Mesendoderm (in vitro differentiated cells): Measurements from ENCODE around the gene METTL21C.

Experiments used
- DNase-seq: peaks from one replicate; pipeline ENCODE4 v3.0.0; 2013
- H2AK5ac ChIP-seq: 2 replicates; pipeline ENCODE4 v1.6.1; 2013; ENCODE audit warnings: low read length, inconsistent platforms
- H2BK120ac ChIP-seq: 2 replicates; pipeline ENCODE4 v1.6.1; 2013; ENCODE audit warnings: low read depth, mild to moderate bottlenecking, low read length, moderate library complexity, mixed read lengths
- H2BK15ac ChIP-seq: replicated peaks from 2 replicates; pipeline ENCODE4 v1.6.1; 2013; ENCODE audit warnings: low read depth, mild to moderate bottlenecking, moderate library complexity
- H2BK5ac ChIP-seq: 2 replicates; pipeline ENCODE4 v1.6.1; 2013; ENCODE audit warnings: low read length, inconsistent platforms
- H3K18ac ChIP-seq: 2 replicates; pipeline ENCODE4 v1.6.1; 2013; ENCODE audit warnings: mild to moderate bottlenecking, low read length, mixed read lengths
- H3K23ac ChIP-seq: one replicate; pipeline ENCODE4 v1.6.1; 2013; ENCODE audit warnings: low read length
- H3K27ac ChIP-seq: 2 replicates; pipeline ENCODE4 v1.5.1; 2013; ENCODE audit warnings: low read depth, mild to moderate bottlenecking, inconsistent platforms, low read length, moderate library complexity
- H3K27me3 ChIP-seq: 2 replicates; pipeline ENCODE4 v1.6.1; 2013; ENCODE audit warnings: low read length, control low read depth, mild to moderate bottlenecking, inconsistent platforms; ENCODE audit not compliant: insufficient read depth, poor library complexity
- H3K36me3 ChIP-seq: 2 replicates; pipeline ENCODE4 v1.6.1; 2013; ENCODE audit warnings: low read length, inconsistent platforms; ENCODE audit not compliant: control insufficient read depth, insufficient read depth
- H3K4ac ChIP-seq: one replicate; pipeline ENCODE4 v1.6.1; 2013; ENCODE audit warnings: low read depth, mild to moderate bottlenecking, low read length, moderate library complexity
- H3K4me1 ChIP-seq: 2 replicates; pipeline ENCODE4 v1.6.1; 2013; ENCODE audit warnings: low read depth, low read length, inconsistent platforms; ENCODE audit not compliant: control insufficient read depth
- H3K4me2 ChIP-seq: 2 replicates; pipeline ENCODE4 v1.6.1; 2013; ENCODE audit warnings: low read length
- H3K4me3 ChIP-seq: 2 replicates; pipeline ENCODE4 v1.5.1; 2013; ENCODE audit warnings: mild to moderate bottlenecking, low read length
- H3K56ac ChIP-seq: one replicate; pipeline ENCODE4 v1.6.1; 2013; ENCODE audit warnings: low read length
- H3K79me1 ChIP-seq: 2 replicates; pipeline ENCODE4 v1.6.1; 2013; ENCODE audit warnings: low read length, inconsistent platforms
- H3K79me2 ChIP-seq: 2 replicates; pipeline ENCODE4 v1.6.1; 2013; ENCODE audit warnings: mild to moderate bottlenecking, low read length; ENCODE audit not compliant: control insufficient read depth, insufficient read depth
- H3K9ac ChIP-seq: 2 replicates; pipeline ENCODE4 v1.6.1; 2013; ENCODE audit warnings: low read length, inconsistent platforms
- H4K5ac ChIP-seq: one replicate; pipeline ENCODE4 v1.6.1; 2013; ENCODE audit warnings: low read length
- H4K8ac ChIP-seq: one replicate; pipeline ENCODE4 v1.6.1; 2013; ENCODE audit warnings: low read depth, mild to moderate bottlenecking, control low read depth, low read length, moderate library complexity
- WGBS: extraction: QIAGEN DNeasy Blood & Tissue Kit; methylation state at CpG from one replicate; pipeline ENCODE4 v1.1.7; 2013; ENCODE audit warnings: low lambda C conversion rate, missing lambda C conversion rate; ENCODE audit not compliant: insufficient coverage; ENCODE audit errors: extremely low coverage; 5-methylcytosine and 5-hydroxymethylcytosine counted together

Gene METTL21C

GRCh38 chr13:102680842-102681740 lies 13.8 kb downstream of the METTL21C start:
- H2BK120ac ChIP-seq: no peak overlapping the region
- H3K79me1 ChIP-seq: no peaks in the 10 kb centered on the region
- H3K4me2 ChIP-seq: no peak overlapping the region
- H3K56ac ChIP-seq: no peak overlapping the region
- H3K27me3 ChIP-seq: no peaks in the 10 kb centered on the region
- H4K5ac ChIP-seq: no peak overlapping the region
- no peaks in the 10 kb centered on the region for H3K4me1 ChIP-seq
- H3K4me3 ChIP-seq: no peak overlapping the region
- no peak overlapping the region for H2BK5ac ChIP-seq
- no peak overlapping the region for H3K27ac ChIP-seq
- H3K4ac ChIP-seq: no peak overlapping the region
- WGBS: no CpG with 5 or more reads among the region's 5 CpGs
- no peak overlapping the region for H2BK15ac ChIP-seq
- no peaks in the 10 kb centered on the region for H3K79me2 ChIP-seq
- DNase-seq: no peak
- H3K23ac ChIP-seq: no peak overlapping the region
- peaks cover 2% of the 10 kb centered on the region for H3K36me3 ChIP-seq
- H3K9ac ChIP-seq: no peak overlapping the region
- no peak overlapping the region for H2AK5ac ChIP-seq
- no peak overlapping the region for H3K18ac ChIP-seq
- no peak overlapping the region for H4K8ac ChIP-seq

GRCh38 chr13:102680133-102680717 lies 14.6 kb downstream of the METTL21C start:
- no peak overlapping the region for H2BK120ac ChIP-seq
- H3K79me1 ChIP-seq: no peaks in the 10 kb centered on the region
- peaks cover 2% of the 10 kb centered on the region for H3K36me3 ChIP-seq
- no peak overlapping the region for H4K5ac ChIP-seq
- no peak overlapping the region for H3K4me2 ChIP-seq
- WGBS: no CpG with 5 or more reads among the region's 4 CpGs
- no peak overlapping the region for H2BK5ac ChIP-seq
- no peaks in the 10 kb centered on the region for H3K79me2 ChIP-seq
- H2BK15ac ChIP-seq: no peak overlapping the region
- H3K27ac ChIP-seq: no peak overlapping the region
- H3K23ac ChIP-seq: no peak overlapping the region
- H3K18ac ChIP-seq: no peak overlapping the region
- H3K4me3 ChIP-seq: no peak overlapping the region
- no peak overlapping the region for H3K9ac ChIP-seq
- no peak overlapping the region for H3K4ac ChIP-seq
- H3K27me3 ChIP-seq: no peaks in the 10 kb centered on the region
- H4K8ac ChIP-seq: no peak overlapping the region
- H2AK5ac ChIP-seq: no peak overlapping the region
- DNase-seq: no peak
- no peaks in the 10 kb centered on the region for H3K4me1 ChIP-seq
- no peak overlapping the region for H3K56ac ChIP-seq

GRCh38 chr13:102679449-102680132 lies 15.3 kb downstream of the METTL21C start:
- Histone ChIP-seq H3K36me3 (peaks cover 2% of the 10 kb centered on the region), H3K18ac (no peak overlapping the region), H3K27me3 (no peaks in the 10 kb centered on the region), H2BK15ac (no peak overlapping the region), H2AK5ac (no peak overlapping the region), H4K5ac (no peak overlapping the region), H3K4me1 (no peaks in the 10 kb centered on the region), H3K4me3 (no peak overlapping the region), H2BK120ac (no peak overlapping the region), H3K79me2 (no peaks in the 10 kb centered on the region), H2BK5ac (no peak overlapping the region), H3K9ac (no peak overlapping the region), H3K4ac (no peak overlapping the region), H3K56ac (no peak overlapping the region), H3K27ac (no peak overlapping the region), H3K23ac (no peak overlapping the region), H3K4me2 (no peak overlapping the region), H3K79me1 (no peaks in the 10 kb centered on the region), H4K8ac (no peak overlapping the region)
- WGBS: no CpG with 5 or more reads among the region's 3 CpGs
- no peak for DNase-seq

GRCh38 chr13:102678339-102679107 lies 16.3 kb downstream of the METTL21C start:
- no peaks in the 10 kb centered on the region for H3K79me2 ChIP-seq
- no peaks in the 10 kb centered on the region for H3K4me1 ChIP-seq
- no peak overlapping the region for H3K4ac ChIP-seq
- H2BK120ac ChIP-seq: no peak overlapping the region
- H3K27me3 ChIP-seq: no peaks in the 10 kb centered on the region
- no peak overlapping the region for H3K23ac ChIP-seq
- H3K4me3 ChIP-seq: no peak overlapping the region
- no peak overlapping the region for H3K27ac ChIP-seq
- H3K36me3 ChIP-seq: peaks cover 2% of the 10 kb centered on the region
- no peak overlapping the region for H3K56ac ChIP-seq
- no peak overlapping the region for H4K5ac ChIP-seq
- no peak for DNase-seq
- WGBS: no CpG with 5 or more reads among the region's 5 CpGs
- H3K9ac ChIP-seq: no peak overlapping the region
- no peak overlapping the region for H3K4me2 ChIP-seq
- H3K79me1 ChIP-seq: no peaks in the 10 kb centered on the region
- no peak overlapping the region for H3K18ac ChIP-seq
- H2AK5ac ChIP-seq: no peak overlapping the region
- no peak overlapping the region for H4K8ac ChIP-seq
- no peak overlapping the region for H2BK5ac ChIP-seq
- no peak overlapping the region for H2BK15ac ChIP-seq

GRCh38 chr13:102677122-102677521 lies 17.7 kb downstream of the METTL21C start:
- H3K79me1 ChIP-seq: no peaks in the 10 kb centered on the region
- no peak overlapping the region for H4K8ac ChIP-seq
- no peak overlapping the region for H3K18ac ChIP-seq
- no peak for DNase-seq
- no peak overlapping the region for H2BK5ac ChIP-seq
- no peak overlapping the region for H2BK15ac ChIP-seq
- H3K79me2 ChIP-seq: no peaks in the 10 kb centered on the region
- no peak overlapping the region for H3K23ac ChIP-seq
- no peak overlapping the region for H3K27ac ChIP-seq
- H4K5ac ChIP-seq: no peak overlapping the region
- H3K4me3 ChIP-seq: no peak overlapping the region
- H3K36me3 ChIP-seq: peaks cover 4% of the 10 kb centered on the region
- no CpG with 5 or more reads among the region's 4 CpGs for WGBS
- H3K4me1 ChIP-seq: peaks cover 3% of the 10 kb centered on the region
- no peak overlapping the region for H3K56ac ChIP-seq
- no peak overlapping the region for H2BK120ac ChIP-seq
- H2AK5ac ChIP-seq: no peak overlapping the region
- no peak overlapping the region for H3K4me2 ChIP-seq
- H3K9ac ChIP-seq: no peak overlapping the region
- H3K27me3 ChIP-seq: no peaks in the 10 kb centered on the region
- no peak overlapping the region for H3K4ac ChIP-seq
